Measurements from ENCODE around the gene RPRD1A. TPM values are rescaled to one million over a fixed set of nuclear protein-coding genes. Genes with fewer than 3 reads are reported as not detected.

Gene RPRD1A
- total and polyA plus RNA-seq, 9 of the 15 experiments (the other 6 are each of a cell fraction or from before 2014, with no cell fraction given) = 30.2 to 142 (median 66.0) TPM

DNA sequence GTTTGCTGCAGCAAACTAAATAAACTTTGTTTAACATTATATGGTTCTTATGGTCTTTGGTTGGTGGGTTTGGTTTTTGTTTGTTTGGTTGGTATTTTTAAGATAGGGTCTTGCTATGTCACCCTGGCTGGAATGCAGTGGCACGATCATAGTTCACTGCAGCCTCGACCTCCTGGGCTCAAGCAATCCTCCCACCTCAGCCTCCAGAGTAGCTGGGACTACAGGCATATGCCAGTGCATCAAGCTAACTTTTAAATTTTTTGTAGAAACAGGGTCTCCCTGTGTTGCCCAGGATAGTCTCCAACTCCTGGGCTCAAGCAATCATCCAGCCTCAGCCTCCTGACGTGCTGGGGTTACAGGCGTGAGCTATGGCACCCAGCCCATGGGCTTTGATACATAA lies 7.1 kb upstream of the RPRD1A start (continued):
- TF ChIP-seq, protein P1, sequence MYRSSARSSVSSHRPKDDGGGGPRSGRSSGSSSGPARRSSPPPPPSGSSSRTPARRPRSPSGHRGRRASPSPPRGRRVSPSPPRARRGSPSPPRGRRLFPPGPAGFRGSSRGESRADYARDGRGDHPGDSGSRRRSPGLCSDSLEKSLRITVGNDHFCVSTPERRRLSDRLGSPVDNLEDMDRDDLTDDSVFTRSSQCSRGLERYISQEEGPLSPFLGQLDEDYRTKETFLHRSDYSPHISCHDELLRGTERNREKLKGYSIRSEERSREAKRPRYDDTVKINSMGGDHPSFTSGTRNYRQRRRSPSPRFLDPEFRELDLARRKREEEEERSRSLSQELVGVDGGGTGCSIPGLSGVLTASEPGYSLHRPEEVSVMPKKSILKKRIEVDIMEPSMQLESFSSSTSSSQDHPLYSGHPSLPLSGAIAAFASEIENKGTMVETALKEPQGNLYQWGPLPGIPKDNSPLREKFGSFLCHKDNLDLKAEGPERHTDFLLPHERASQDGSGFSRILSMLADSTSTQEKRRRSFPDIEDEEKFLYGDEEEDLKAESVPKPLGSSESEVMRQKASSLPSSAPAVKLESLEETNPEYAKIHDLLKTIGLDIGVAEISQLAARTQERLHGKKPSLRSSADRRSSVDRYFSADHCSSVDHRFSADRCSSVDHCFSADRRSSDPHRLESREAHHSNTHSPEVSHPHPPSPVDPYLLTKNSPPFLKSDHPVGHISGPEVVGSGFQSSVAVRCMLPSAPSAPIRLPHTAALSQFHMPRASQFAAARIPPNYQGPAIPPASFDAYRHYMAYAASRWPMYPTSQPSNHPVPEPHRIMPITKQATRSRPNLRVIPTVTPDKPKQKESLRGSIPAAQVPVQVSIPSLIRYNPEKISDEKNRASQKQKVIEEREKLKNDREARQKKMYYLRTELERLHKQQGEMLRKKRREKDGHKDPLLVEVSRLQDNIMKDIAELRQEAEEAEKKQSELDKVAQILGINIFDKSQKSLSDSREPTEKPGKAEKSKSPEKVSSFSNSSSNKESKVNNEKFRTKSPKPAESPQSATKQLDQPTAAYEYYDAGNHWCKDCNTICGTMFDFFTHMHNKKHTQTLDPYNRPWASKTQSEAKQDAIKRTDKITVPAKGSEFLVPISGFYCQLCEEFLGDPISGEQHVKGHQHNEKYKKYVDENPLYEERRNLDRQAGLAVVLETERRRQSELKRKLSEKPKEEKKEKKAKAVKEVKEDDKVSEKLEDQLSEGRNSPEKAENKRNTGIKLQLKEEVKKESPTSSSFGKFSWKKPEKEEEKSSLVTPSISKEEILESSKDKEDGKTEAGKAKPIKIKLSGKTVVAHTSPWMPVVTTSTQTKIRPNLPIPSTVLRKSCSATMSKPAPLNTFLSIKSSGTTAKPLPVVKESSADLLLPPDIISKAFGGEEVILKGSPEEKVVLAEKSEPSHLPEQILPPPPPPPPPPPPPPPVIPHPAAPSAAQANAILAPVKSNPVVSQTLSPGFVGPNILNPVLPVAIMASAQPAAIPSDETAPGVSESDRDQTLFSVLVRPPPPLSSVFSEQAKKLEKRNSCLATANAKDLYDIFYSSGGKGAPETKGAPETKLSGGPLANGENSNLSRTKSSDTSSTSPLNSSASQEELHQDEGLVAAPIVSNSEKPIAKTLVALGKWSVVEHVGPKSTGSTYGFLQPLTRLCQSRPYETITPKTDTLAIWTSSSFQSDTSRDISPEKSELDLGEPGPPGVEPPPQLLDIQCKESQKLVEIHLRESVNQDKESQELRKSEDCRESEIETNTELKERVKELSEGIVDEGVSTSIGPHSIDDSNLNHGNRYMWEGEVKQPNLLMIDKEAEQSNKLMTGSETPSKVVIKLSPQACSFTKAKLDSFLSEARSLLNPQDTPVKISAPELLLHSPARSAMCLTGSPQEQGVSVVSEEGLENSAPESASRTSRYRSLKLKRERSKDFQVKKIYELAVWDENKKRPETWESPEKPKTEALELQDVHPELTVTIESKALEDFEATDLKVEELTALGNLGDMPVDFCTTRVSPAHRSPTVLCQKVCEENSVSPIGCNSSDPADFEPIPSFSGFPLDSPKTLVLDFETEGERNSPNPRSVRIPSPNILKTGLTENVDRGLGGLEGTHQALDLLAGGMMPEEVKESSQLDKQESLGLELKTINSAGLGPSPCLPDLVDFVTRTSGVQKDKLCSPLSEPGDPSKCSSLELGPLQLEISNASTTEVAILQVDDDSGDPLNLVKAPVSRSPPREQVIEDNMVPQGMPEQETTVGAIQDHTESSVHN (IDR thresholded peaks at IDR 0.05; ENCODE audit: borderline replicate concordance in 1 of 2, low read depth in 1 of 2) = no peak
- no peak for TF ChIP-seq RHOXF2B (CRISPR knock-in tag; conservative IDR thresholded peaks at IDR 0.05)
